ENCODE data around the gene TEX101. TPM values are rescaled to one million over a fixed set of nuclear protein-coding genes. Genes with fewer than 3 reads are reported as not detected.

Gene TEX101
- total RNA-seq, 3 donors from 2014 or later (not counting 1 experiment from before 2014, with no cell fraction given), result 1.4 TPM; not detected in 2

DNA sequence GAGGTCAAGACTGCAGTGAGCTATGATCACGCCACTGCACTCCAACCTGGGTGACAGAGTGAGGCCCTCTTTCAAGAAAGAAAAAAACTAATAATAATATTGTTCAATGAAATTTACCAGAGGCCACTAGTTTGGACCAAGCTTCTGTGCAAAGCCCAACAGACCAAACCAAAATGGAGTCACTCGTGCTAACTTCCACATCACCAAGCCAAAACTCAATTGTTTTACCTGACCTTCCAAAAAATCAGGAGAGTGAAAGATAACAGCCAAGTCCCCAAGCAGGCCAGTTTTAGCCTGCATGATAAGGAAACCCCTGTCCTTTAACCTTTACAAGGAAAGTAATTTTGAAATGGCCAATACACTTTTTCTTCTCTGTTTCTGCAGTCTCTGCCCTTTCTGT is 30.7 kb downstream of the TEX101 start:
- Histone ChIP-seq H3K36me3 (ENCODE audit: control insufficient read depth, insufficient read depth, low read length) (no peaks in the 10 kb centered on the region), H3K27ac (ENCODE audit: low read length) (no peak overlapping the region), H3K4me3 (ENCODE audit: low read length) (no peak overlapping the region), H3K4me1 (ENCODE audit: control insufficient read depth, insufficient read depth, low read length) (peaks cover 3% of the 10 kb centered on the region), H3K9me3 (ENCODE audit: control insufficient read depth, insufficient read depth, low read length) (no peaks in the 10 kb centered on the region), H3K27me3 (ENCODE audit: control insufficient read depth, insufficient read depth, low read length) (no peaks in the 10 kb centered on the region)
- H3K27me3 Mint-ChIP-seq (ENCODE audit: low read depth in 2 of 2), result no peaks in the 10 kb centered on the region
- no peak for DNase-seq
- peak overlapping the region in 1 of 2 donors; percentile 60 for H3K27ac Mint-ChIP-seq
- H3K36me3 Mint-ChIP-seq, result no peaks in the 10 kb centered on the region
- no peak for ATAC-seq
- H3K4me3 Mint-ChIP-seq, result no peak overlapping the region
- intact Hi-C loops (cut with micrococcal nuclease), result loop anchor here (5.0 kb wide), 1 partner anchor 152 kb away; the partner anchor contains the start of genes IRGQ and ZNF576
- H3K9me3 Mint-ChIP-seq, result no peaks in the 10 kb centered on the region
- peaks cover 8 to 16% of the 10 kb centered on the region in 2 donors for H3K4me1 Mint-ChIP-seq
- 89% methylated on average over 1 of the region's 2 CpGs for WGBS (ENCODE audit: insufficient coverage)
- TF ChIP-seq, protein P1, sequence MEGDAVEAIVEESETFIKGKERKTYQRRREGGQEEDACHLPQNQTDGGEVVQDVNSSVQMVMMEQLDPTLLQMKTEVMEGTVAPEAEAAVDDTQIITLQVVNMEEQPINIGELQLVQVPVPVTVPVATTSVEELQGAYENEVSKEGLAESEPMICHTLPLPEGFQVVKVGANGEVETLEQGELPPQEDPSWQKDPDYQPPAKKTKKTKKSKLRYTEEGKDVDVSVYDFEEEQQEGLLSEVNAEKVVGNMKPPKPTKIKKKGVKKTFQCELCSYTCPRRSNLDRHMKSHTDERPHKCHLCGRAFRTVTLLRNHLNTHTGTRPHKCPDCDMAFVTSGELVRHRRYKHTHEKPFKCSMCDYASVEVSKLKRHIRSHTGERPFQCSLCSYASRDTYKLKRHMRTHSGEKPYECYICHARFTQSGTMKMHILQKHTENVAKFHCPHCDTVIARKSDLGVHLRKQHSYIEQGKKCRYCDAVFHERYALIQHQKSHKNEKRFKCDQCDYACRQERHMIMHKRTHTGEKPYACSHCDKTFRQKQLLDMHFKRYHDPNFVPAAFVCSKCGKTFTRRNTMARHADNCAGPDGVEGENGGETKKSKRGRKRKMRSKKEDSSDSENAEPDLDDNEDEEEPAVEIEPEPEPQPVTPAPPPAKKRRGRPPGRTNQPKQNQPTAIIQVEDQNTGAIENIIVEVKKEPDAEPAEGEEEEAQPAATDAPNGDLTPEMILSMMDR (IDR thresholded peaks at IDR 0.05), result no peak

DNA sequence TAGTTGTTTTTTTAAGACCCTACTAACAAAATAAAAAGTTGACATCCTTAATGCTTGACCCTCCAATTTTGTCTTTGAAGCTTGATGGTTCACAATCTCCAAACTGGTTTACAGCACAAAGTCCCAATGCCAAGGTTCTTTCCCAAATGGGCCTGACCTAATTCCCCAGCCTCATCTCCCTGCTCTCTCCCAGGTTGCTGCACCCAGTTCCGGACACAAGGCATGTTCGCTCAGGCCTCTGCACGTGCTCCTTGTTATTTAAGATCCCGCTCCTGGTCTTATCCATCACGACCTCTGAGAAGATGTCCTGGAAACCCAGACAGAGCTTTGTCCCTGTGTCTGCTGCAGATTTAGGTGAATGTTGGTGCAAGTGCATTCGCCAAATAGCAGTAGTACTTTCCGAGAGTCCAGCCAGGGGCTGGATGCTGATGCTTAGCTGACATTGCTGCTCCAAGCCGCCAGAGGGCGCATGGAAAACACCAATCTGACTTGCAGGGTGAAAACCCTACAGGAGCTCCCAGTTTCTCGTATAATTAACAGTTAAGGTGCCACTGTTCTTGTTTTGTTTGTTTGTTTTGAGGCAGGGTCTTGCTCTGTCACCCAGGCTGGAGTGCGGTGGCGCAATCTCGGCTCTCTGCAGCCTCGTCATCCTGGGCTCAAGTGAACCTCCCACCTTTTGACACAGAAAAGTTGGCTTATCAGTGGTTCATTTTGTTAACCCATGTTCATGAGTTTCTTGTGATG is 32.2 kb downstream of the TEX101 start:
- Histone ChIP-seq H3K4me3 (ENCODE audit: low read length) (no peak overlapping the region), H3K4me1 (ENCODE audit: control insufficient read depth, insufficient read depth, low read length) (peaks cover 3% of the 10 kb centered on the region), H3K27me3 (ENCODE audit: control insufficient read depth, insufficient read depth, low read length) (no peaks in the 10 kb centered on the region), H3K27ac (ENCODE audit: low read length) (no peak overlapping the region), H3K36me3 (ENCODE audit: control insufficient read depth, insufficient read depth, low read length) (no peaks in the 10 kb centered on the region), H3K9me3 (ENCODE audit: control insufficient read depth, insufficient read depth, low read length) (no peaks in the 10 kb centered on the region)
- DNase-seq, result peak; percentile 72 to 92
- no peaks in the 10 kb centered on the region for H3K9me3 Mint-ChIP-seq
- TF ChIP-seq, protein P1 (IDR thresholded peaks at IDR 0.05), result peak; percentile 96
- H3K36me3 Mint-ChIP-seq, result no peaks in the 10 kb centered on the region
- H3K4me1 Mint-ChIP-seq, result peaks cover 8 to 11% of the 10 kb centered on the region in 2 donors
- intact Hi-C loops (cut with micrococcal nuclease), result loop anchor here (1.0 to 5.0 kb wide), 4 partner anchors 72 to 338 kb away; partner anchors contain the start of genes IRGQ and ZNF576
- H3K4me3 Mint-ChIP-seq, result no peak overlapping the region
- 40% methylated on average over 14 of the region's 14 CpGs for WGBS (ENCODE audit: insufficient coverage)
- no peaks in the 10 kb centered on the region for H3K27me3 Mint-ChIP-seq (ENCODE audit: low read depth in 2 of 2)
- H3K27ac Mint-ChIP-seq, result peak overlapping the region; percentile 70 to 75
- peak; percentile 82 to 97 (median 96) for ATAC-seq

DNA sequence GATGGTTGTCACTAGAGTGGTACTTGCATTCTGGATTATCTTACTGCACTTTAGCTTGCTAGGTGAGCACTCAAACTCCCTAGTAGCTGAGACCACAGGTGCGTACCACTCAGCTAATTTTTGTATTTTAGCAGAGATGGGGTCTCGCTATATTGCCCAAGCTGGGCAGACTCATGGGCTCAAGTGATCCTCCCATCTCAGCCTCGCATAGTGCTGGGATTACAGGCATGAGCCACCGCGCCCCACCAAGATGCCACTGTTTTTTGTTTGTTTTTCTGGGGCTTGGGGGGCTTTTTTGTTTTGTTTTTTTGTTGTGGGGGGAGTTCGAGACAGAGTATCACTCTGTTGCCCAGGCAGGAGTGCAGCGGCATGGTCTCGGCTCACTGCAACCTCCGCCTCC is 33.0 kb downstream of the TEX101 start:
- 98% methylated on average over 9 of the region's 9 CpGs for WGBS (ENCODE audit: insufficient coverage)
- intact Hi-C loops (cut with micrococcal nuclease), result loop anchor here (1.0 to 5.0 kb wide), 4 partner anchors 72 to 338 kb away; partner anchors contain the start of genes IRGQ and ZNF576
- TF ChIP-seq, protein P1 (IDR thresholded peaks at IDR 0.05), result no peak
- H3K27me3 Mint-ChIP-seq (ENCODE audit: low read depth in 2 of 2), result peaks cover 5% of the 10 kb centered on the region in 2 donors
- Histone ChIP-seq H3K36me3 (ENCODE audit: control insufficient read depth, insufficient read depth, low read length) (no peaks in the 10 kb centered on the region), H3K9me3 (ENCODE audit: control insufficient read depth, insufficient read depth, low read length) (no peaks in the 10 kb centered on the region), H3K4me1 (ENCODE audit: control insufficient read depth, insufficient read depth, low read length) (peaks cover 3% of the 10 kb centered on the region), H3K27ac (ENCODE audit: low read length) (no peak overlapping the region), H3K27me3 (ENCODE audit: control insufficient read depth, insufficient read depth, low read length) (no peaks in the 10 kb centered on the region), H3K4me3 (ENCODE audit: low read length) (no peak overlapping the region)
- DNase-seq (no peak), ATAC-seq (no peak)
- no peaks in the 10 kb centered on the region for H3K9me3 Mint-ChIP-seq
- no peaks in the 10 kb centered on the region for H3K36me3 Mint-ChIP-seq
- H3K4me3 Mint-ChIP-seq, result no peak overlapping the region
- peaks cover 8 to 11% of the 10 kb centered on the region in 2 donors for H3K4me1 Mint-ChIP-seq
- H3K27ac Mint-ChIP-seq, result no peak overlapping the region
